GM12801 (cell line): ENCODE measurements around the gene ZSCAN2.

Experiments
- TF ChIP-seq, protein P1 (sequence below): IDR thresholded peaks from one replicate; pipeline ENCODE4 v1.5.1; 2011; ENCODE audit warnings: control low read depth; ENCODE audit not compliant: insufficient read length; ENCODE audit errors: extremely low read depth

Gene ZSCAN2

DNA sequence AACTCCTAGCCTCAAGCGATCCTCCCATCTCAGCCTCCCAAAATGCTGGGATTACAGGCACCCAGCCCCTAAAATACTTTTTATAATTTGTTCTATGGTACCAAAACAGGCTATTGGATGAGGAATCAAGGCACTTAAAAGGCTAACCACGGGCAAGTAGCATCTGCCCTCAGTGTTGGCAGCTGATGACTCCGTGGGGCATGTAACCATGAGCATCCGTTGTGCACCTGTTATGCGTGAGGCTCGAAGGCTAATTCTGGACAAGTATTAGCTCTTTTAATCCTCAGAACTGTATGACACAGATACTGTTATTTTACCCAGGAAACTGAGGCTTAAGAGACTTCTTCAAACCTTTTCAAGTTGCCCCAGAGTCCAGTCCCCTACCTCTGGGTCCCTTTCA is 43.0 kb downstream of the ZSCAN2 start:
- TF ChIP-seq, protein P1, sequence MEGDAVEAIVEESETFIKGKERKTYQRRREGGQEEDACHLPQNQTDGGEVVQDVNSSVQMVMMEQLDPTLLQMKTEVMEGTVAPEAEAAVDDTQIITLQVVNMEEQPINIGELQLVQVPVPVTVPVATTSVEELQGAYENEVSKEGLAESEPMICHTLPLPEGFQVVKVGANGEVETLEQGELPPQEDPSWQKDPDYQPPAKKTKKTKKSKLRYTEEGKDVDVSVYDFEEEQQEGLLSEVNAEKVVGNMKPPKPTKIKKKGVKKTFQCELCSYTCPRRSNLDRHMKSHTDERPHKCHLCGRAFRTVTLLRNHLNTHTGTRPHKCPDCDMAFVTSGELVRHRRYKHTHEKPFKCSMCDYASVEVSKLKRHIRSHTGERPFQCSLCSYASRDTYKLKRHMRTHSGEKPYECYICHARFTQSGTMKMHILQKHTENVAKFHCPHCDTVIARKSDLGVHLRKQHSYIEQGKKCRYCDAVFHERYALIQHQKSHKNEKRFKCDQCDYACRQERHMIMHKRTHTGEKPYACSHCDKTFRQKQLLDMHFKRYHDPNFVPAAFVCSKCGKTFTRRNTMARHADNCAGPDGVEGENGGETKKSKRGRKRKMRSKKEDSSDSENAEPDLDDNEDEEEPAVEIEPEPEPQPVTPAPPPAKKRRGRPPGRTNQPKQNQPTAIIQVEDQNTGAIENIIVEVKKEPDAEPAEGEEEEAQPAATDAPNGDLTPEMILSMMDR: no peak

DNA sequence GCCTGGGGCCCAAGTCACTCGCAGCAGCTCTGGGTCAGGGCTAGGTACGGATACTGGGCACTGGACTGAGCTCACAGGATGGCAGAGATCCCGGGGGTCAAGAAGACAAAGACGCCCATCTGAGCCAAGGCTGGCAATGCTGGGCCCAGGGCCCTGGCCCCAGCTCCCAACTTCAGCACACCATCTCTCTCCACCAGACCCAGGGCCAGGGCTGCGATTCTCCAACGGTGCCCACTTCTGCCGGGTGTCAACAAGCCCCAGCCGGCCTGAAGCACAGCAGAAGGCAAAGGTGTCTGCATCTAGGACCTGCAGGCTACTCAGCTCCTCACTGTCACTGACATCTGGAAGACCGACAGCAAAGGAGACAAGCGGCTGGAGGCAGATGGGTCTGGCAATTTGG is 44.7 kb downstream of the ZSCAN2 start:
- TF ChIP-seq, protein P1: no peak

DNA sequence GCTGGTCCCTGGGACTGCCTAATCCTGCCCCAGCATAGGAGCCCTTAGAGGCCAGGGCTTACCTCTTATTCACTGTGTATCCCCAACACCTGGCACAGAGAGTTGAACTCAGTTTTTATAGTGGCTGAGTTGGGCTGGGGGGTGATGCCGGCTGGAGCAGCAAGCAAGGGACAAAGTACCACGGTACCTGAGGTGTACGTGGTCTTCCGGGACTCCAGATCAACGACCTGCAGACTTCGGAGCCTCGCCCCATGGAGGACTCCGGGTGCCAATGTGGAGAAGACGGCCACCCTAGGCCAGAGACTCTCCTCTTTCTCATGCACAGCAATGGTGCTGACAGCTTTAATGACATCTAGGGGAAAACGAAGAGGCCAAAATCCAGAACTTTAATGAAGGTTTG is 45.2 kb downstream of the ZSCAN2 start:
- TF ChIP-seq, protein P1: no peak

DNA sequence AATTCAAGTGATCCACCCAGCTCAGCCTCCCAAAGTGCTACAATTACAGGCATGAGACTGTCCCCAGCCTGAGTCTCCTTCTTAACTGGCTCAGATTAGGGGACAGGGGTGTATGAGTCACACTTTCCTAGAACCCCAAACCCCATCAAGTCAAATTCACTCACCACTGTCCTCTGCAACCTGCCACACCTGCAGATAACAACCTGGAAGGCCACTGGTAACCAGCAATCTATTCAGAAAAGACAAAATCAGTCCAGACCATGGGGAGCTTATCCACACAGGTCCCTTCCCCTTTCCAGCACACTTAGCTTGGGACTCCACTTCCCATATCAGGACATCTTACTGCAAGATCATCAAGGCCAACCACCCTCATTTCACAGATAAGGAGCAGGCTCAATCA is 46.9 kb downstream of the ZSCAN2 start:
- TF ChIP-seq, protein P1: no peak

DNA sequence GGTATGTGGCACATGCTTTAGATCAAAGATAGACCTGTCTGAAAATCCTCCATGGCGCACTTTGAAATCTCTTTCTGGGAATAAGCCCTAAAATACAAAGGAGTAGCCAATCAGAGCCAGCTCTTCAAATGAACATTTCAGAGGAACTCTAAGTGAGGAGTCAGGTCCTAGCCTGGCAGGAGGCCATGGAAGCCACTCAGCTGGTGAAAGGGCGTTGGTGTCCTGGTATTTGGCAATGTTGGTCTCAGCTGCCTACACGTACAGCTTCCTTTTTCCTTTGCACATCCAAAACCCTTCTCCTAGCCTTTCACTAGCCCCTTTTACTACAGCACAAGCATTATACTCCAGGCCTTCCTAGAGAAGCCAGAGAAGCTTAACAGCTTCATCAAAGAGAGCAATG is 47.7 kb downstream of the ZSCAN2 start:
- TF ChIP-seq, protein P1: no peak

DNA sequence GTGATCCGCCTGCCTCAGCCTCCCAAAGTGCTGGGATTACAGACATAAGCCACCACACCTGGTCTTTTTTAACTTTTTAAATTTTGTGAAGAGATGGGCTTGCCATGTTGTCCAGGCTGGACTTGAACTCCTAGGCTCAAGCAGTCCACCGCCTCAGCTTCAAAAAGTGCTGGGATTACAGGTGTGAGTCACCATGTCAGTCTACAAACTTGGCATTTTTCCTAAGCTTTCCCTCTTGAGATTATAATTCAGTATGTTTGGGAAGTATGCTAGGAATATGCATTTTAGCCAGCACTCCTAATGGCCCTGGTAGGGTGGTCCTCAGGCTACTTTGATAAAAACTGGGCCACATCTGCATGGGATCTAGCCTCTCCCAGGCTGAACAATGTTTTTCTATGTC is 48.9 kb downstream of the ZSCAN2 start:
- TF ChIP-seq, protein P1: no peak

DNA sequence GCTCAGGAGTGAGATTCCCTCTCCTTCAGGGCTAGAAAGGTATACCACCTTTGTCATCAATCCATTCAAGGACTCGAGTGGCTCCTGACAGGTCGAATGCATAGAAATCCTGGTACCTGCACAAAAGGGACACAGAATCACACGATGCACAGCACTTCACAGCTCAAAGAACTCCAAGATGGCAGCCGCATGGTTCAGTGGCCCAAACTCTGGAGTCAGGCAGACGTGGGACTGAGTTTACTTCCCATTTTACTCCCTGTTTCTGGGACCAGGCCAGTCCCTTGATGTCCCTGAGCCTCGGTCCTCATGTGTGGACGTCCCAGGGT is 52.7 kb downstream of the ZSCAN2 start:
- TF ChIP-seq, protein P1: no peak

DNA sequence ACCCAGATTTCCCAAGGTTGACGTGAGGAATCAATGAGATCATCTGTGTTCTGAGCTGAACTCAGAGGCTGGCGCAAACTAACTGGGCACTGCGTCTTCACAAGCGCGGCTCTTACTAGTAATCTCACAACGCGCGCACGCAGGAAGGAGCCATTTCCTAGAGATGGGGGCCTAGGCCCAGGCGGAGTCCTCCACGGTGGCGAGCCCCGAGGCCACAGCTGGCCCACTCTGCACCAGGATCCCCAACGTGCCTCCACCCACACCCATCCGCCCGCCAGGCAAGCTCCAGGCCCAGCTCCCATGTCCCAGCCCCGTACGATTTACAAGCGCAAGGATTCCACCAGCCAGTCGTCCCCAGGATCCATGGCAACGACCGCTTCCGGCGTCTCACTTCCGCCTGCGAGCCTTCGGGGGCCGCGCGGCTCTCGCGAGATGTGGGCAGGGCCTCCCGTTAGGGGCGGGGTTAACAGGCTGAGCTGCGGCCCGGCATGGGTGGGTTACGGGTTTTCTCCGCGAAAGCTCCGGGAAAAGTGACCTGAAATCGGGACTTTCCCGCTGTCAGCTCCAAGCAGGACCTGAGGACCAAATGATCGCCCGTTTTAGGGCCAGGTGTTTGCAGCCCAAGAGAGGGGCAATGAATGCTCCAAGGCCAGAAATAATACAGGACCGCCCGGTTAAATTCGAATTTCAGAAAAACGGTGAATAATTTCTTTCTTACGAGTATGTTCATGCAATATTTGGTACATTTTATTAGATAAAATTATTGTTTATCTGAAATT is 53.3 kb downstream of the ZSCAN2 start, which contains the start of gene WDR73:
Gene WDR73, minus strand, starts transcription at position 374 of the 779 bp plus-strand sequence. Its CDS starts 9 bp downstream, at position 365.
- TF ChIP-seq, protein P1: no peak
